ENCODE measurements around the gene TUG1.

DNA sequence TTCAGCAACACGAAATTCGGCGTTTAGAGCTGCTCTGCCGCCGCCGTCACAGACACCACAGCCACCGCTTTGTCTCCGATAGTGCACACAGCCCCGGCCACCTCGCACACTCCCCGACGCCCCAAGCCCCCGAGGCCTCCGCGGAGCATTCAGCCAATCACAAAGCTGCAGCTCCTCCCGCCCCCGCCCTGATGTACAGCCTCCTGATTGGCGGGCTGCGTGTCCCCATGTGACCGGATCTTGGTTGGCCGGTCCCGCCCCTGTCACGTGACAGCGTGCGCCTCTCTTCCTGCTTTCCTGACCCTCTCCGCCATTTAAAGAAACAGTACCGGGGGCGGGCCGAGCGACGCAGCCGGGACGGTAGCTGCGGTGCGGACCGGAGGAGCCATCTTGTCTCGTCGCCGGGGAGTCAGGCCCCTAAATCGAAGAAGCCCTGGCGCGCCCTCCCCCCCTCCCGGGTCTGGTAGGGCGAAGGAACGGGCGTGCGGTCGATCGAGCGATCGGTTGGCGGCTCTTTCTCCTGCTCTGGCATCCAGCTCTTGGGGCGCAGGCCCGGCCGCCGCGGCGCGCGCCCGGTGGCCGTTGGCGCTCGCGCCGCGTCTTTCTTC is at the start of gene TUG1:
- TF ChIP-seq, protein P1, sequence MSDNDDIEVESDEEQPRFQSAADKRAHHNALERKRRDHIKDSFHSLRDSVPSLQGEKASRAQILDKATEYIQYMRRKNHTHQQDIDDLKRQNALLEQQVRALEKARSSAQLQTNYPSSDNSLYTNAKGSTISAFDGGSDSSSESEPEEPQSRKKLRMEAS (IDR thresholded peaks at IDR 0.05; ENCODE audit: low read depth, low read length) = peak; percentile 94
- TF ChIP-seq, protein P2, sequence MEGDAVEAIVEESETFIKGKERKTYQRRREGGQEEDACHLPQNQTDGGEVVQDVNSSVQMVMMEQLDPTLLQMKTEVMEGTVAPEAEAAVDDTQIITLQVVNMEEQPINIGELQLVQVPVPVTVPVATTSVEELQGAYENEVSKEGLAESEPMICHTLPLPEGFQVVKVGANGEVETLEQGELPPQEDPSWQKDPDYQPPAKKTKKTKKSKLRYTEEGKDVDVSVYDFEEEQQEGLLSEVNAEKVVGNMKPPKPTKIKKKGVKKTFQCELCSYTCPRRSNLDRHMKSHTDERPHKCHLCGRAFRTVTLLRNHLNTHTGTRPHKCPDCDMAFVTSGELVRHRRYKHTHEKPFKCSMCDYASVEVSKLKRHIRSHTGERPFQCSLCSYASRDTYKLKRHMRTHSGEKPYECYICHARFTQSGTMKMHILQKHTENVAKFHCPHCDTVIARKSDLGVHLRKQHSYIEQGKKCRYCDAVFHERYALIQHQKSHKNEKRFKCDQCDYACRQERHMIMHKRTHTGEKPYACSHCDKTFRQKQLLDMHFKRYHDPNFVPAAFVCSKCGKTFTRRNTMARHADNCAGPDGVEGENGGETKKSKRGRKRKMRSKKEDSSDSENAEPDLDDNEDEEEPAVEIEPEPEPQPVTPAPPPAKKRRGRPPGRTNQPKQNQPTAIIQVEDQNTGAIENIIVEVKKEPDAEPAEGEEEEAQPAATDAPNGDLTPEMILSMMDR (IDR thresholded peaks at IDR 0.05; ENCODE audit: low read depth, low read length) = no peak

All from NB4 (cell line).